ENCODE measurements around the gene PGGT1B.

DNA sequence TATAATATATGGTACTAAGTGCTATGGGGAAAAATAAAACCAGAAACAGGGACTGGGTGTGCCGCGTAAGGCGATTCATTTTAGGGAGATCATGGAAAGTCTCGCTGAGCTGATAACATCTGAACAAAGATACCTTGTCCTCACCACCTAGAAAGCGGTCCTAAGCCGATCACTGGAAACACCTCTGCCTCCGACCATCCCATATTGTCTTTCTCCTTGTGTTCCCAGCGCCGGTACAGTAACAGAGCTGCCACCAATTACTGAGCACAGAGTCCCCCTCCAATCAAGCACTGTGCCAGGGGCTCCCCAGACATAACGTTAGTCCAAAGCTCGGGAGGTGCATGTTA, 33.1 kb upstream of the PGGT1B start:
- TF ChIP-seq CTCF (IDR thresholded peaks at IDR 0.05; ENCODE audit: insufficient read depth, low read length, poor library complexity, severe bottlenecking) (no peak), EZH2phosphoT487 (conservative IDR thresholded peaks at IDR 0.05; ENCODE audit: low read length) (no peak)

Data from SU-DHL-6 (cell line).